Spinal cord (tissue), 10 donors: ENCODE measurements around the gene RPS17. TPM values are rescaled to one million over a fixed set of nuclear protein-coding genes. Genes with fewer than 3 reads are reported as not detected.

ENCODE experiments used
- DNase-seq, 6 donors: peaks; one replicate each; pipeline versions ENCODE4 v3.0.0 to v3.0.0-alpha.2; 2013 to 2015; ENCODE audit warnings: low spot score in 6 of 6, low read depth in 4 of 6
- H3K27ac ChIP-seq: one replicate; pipeline ENCODE4 v1.5.1; 2013; ENCODE audit warnings: low read depth, low read length, control low read depth
- H3K27me3 ChIP-seq: one replicate; pipeline ENCODE4 v1.6.1; 2013; ENCODE audit warnings: low read length; ENCODE audit not compliant: control insufficient read depth, insufficient read depth
- H3K36me3 ChIP-seq: one replicate; pipeline ENCODE4 v1.6.1; 2013; ENCODE audit warnings: low read length; ENCODE audit not compliant: control insufficient read depth, insufficient read depth
- H3K4me1 ChIP-seq: one replicate; pipeline ENCODE4 v1.6.1; 2013; ENCODE audit warnings: low read length; ENCODE audit not compliant: control insufficient read depth, insufficient read depth
- H3K4me3 ChIP-seq: one replicate; pipeline ENCODE4 v1.5.1; 2013; ENCODE audit warnings: low read depth, low read length, control low read depth
- H3K9me3 ChIP-seq: one replicate; pipeline ENCODE4 v1.6.1; 2013; ENCODE audit warnings: low read length; ENCODE audit not compliant: control insufficient read depth, insufficient read depth
- WGBS: methylation state at CpG from one replicate; pipeline ENCODE4 v1.1.5; 2013; ENCODE audit warnings: missing lambda C conversion rate; ENCODE audit not compliant: insufficient coverage; 5-methylcytosine and 5-hydroxymethylcytosine counted together
- long read RNA-seq, 4 donors: transcript quantifications; one replicate each; lab custom pipeline, GENCODE V29; 2026
- polyA plus RNA-seq, 2 donors: library from polyadenylated mRNA; unstranded; fragments of 120-200 nt; gene quantifications; one replicate each; pipeline ENCODE4 v1.2.1, GENCODE V29; 2013; ENCODE audit not compliant: insufficient read length in 2 of 2
- total RNA-seq, 2 donors: library from RNA; depleted of rRNA in 1 of 2; stranded (reverse); fragments of 120-200 nt in 1 of 2; fragments of >200 nt in 1 of 2; gene quantifications; one replicate each; pipeline versions ENCODE4 v1.2.3 to v1.2.4, GENCODE V29; 2013 to 2014
- donor health status: healthy.

Gene RPS17
- total RNA-seq: 1,000 to 10,000 TPM in 1 of 2 donors, 100 to 1,000 TPM in 1; 815 to 2,786 TPM
- 1,000 to 10,000 TPM; 1,198 to 1,270 TPM for polyA plus RNA-seq
- long read RNA-seq, donor 1, transcript RPS17-210 (5 exons, 488 nt): major isoform, 490 of 527 reads
- long read RNA-seq, donor 1, transcript RPS17-204 (2 exons, 760 nt): minor isoform, 7 of 527 reads
- long read RNA-seq, donor 1, partial matches to known transcripts: 21 of 527 reads
- long read RNA-seq, donor 1, other reads (novel, unspliced or antisense): 0 of 527 reads
- long read RNA-seq, donor 2, transcript RPS17-210 (5 exons, 488 nt): major isoform, 184 of 189 reads
- long read RNA-seq, donor 2, partial matches to known transcripts: 0 of 189 reads
- long read RNA-seq, donor 2, other reads (novel, unspliced or antisense): 0 of 189 reads
- long read RNA-seq, donor 3, transcript RPS17-210 (5 exons, 488 nt): major isoform, 278 of 281 reads
- long read RNA-seq, donor 3, partial matches to known transcripts: 0 of 281 reads
- long read RNA-seq, donor 3, other reads (novel, unspliced or antisense): 0 of 281 reads
- long read RNA-seq, donor 4, transcript RPS17-203 (2 exons, 580 nt): minor isoform, 17 of 3,264 reads
- long read RNA-seq, donor 4, transcript RPS17-204 (2 exons, 760 nt): minor isoform, 12 of 3,264 reads
- long read RNA-seq, donor 4, transcript RPS17-210 (5 exons, 488 nt): major isoform, 2,066 of 3,264 reads
- long read RNA-seq, donor 4, transcript RPS17-206 (3 exons, 1,877 nt): minor isoform, 10 of 3,264 reads
- long read RNA-seq, donor 4, partial matches to known transcripts: 1,149 of 3,264 reads
- long read RNA-seq, donor 4, other reads (novel, unspliced or antisense): 0 of 3,264 reads

GRCh38 chr15:82540055-82540983 is at the start of gene RPS17:
TSS of gene RPS17 (minus strand) at chr15:82540457. CDS start at chr15:82540428, 29 bp downstream.
- no peaks in the 10 kb centered on the region for H3K27me3 ChIP-seq
- no peaks in the 10 kb centered on the region for H3K9me3 ChIP-seq
- H3K27ac ChIP-seq: peak within 1 kb of the TSS; percentile 92
- peak; percentile 91 to 99 (median 94) for DNase-seq
- H3K36me3 ChIP-seq: peaks cover 23% of the 10 kb centered on the region
- WGBS: under 1% methylated on average over 70 of the region's 81 CpGs
- peak within 1 kb of the TSS; percentile 92 for H3K4me3 ChIP-seq
- H3K4me1 ChIP-seq: peaks cover 14% of the 10 kb centered on the region

- Histone ChIP-seq H3K4me1 (no peaks in the 10 kb centered on the region), H3K27me3 (peaks cover 2% of the 10 kb centered on the region), H3K36me3 (no peaks in the 10 kb centered on the region), H3K9me3 (no peaks in the 10 kb centered on the region), H3K4me3 (no peak overlapping the region), H3K27ac (no peak overlapping the region)
- DNase-seq: no peak
- no CpG with 5 or more reads among the region's 4 CpGs for WGBS
Measured at GRCh38 chr15:82587805-82588204, 47.5 kb upstream of the RPS17 start.

- DNase-seq: peak in 2 of 6 donors; percentile 2 to 3
- no CpG with 5 or more reads among the region's 3 CpGs for WGBS
Measured at GRCh38 chr15:82585072-82585471, 44.8 kb upstream of the RPS17 start.

GRCh38 chr15:82580713-82581112 is 40.5 kb upstream of the RPS17 start:
- 92% methylated on average over 2 of the region's 2 CpGs for WGBS
- no peak overlapping the region for H3K27ac ChIP-seq
- H3K36me3 ChIP-seq: no peaks in the 10 kb centered on the region
- H3K4me1 ChIP-seq: no peaks in the 10 kb centered on the region
- H3K4me3 ChIP-seq: no peak overlapping the region
- H3K9me3 ChIP-seq: no peaks in the 10 kb centered on the region
- no peak for DNase-seq
- H3K27me3 ChIP-seq: no peaks in the 10 kb centered on the region

More at GRCh38 chr15:82585072-82585471, 44.8 kb upstream of the RPS17 start:
- H3K4me1 ChIP-seq: no peaks in the 10 kb centered on the region
- H3K27ac ChIP-seq: no peak overlapping the region
- no peak overlapping the region for H3K4me3 ChIP-seq
- H3K27me3 ChIP-seq: peaks cover 2% of the 10 kb centered on the region
- H3K36me3 ChIP-seq: no peaks in the 10 kb centered on the region
- H3K9me3 ChIP-seq: no peaks in the 10 kb centered on the region

GRCh38 chr15:82575335-82575734 is 35.1 kb upstream of the RPS17 start:
- H3K36me3 ChIP-seq: no peaks in the 10 kb centered on the region
- H3K4me1 ChIP-seq: peaks cover 22% of the 10 kb centered on the region
- no peaks in the 10 kb centered on the region for H3K27me3 ChIP-seq
- 67% methylated on average over 1 of the region's 3 CpGs for whole genome bisulfite sequencing
- DNase-seq: no peak
- no peaks in the 10 kb centered on the region for H3K9me3 ChIP-seq
- H3K4me3 ChIP-seq: no peak overlapping the region
- no peak overlapping the region for H3K27ac ChIP-seq

- peak in 1 of 6 donors; percentile 1 for DNase-seq
- Histone ChIP-seq H3K27ac (no peak overlapping the region), H3K4me3 (no peak overlapping the region), H3K4me1 (peaks cover 22% of the 10 kb centered on the region), H3K27me3 (no peaks in the 10 kb centered on the region), H3K9me3 (no peaks in the 10 kb centered on the region), H3K36me3 (no peaks in the 10 kb centered on the region)
- WGBS: 64% methylated on average over 3 of the region's 3 CpGs
Measured at GRCh38 chr15:82572986-82573385, 32.7 kb upstream of the RPS17 start.

GRCh38 chr15:82572311-82572710 is 32.1 kb upstream of the RPS17 start:
- H3K4me3 ChIP-seq: no peak overlapping the region
- DNase-seq: peak in 2 of 6 donors; percentile 6 to 22

GRCh38 chr15:82571722-82572222 is 31.5 kb upstream of the RPS17 start:
- no peaks in the 10 kb centered on the region for H3K27me3 ChIP-seq
- peak; percentile 45 to 93 (median 66) for DNase-seq
- 0% methylated on average over 17 of the region's 17 CpGs for WGBS
- no peaks in the 10 kb centered on the region for H3K36me3 ChIP-seq
- peak overlapping the region; percentile 20 for H3K27ac ChIP-seq
- H3K4me3 ChIP-seq: peak overlapping the region; percentile 30
- H3K9me3 ChIP-seq: no peaks in the 10 kb centered on the region
- peaks cover 22% of the 10 kb centered on the region for H3K4me1 ChIP-seq

More at GRCh38 chr15:82572311-82572710, 32.1 kb upstream of the RPS17 start:
- Histone ChIP-seq H3K27me3 (no peaks in the 10 kb centered on the region), H3K4me1 (peaks cover 22% of the 10 kb centered on the region), H3K9me3 (no peaks in the 10 kb centered on the region), H3K36me3 (no peaks in the 10 kb centered on the region), H3K27ac (peak overlapping the region; percentile 20)
- WGBS: 61% methylated on average over 5 of the region's 5 CpGs
